Tibial artery (tissue), 4 donors: ENCODE data around the gene ITGBL1.

Source experiments
- DNase-seq, 2 donors: peaks; one replicate each; pipeline ENCODE4 v3.0.0-alpha.2; 2019
- H3K27ac ChIP-seq, 2 donors: fragments of 200-600 bp; sonication (generic) in 1 of 2; 1 replicate in 1 of 2; 2 replicates in 1 of 2; pipeline ENCODE4 v1.5.1; 2018 to 2019; ENCODE audit warnings: mild to moderate bottlenecking in 1 of 2
- H3K27me3 ChIP-seq, 2 donors: fragments of 200-600 bp; sonication (generic) in 1 of 2; one replicate each; pipeline versions ENCODE4 v1.5.1 to v1.6.0; 2016 to 2019
- H3K36me3 ChIP-seq, 3 donors: fragments of 200-600 bp; sonication (generic) in 2 of 3; one replicate each; pipeline ENCODE4 v1.5.1; 2016 to 2019; ENCODE audit warnings: mild to moderate bottlenecking in 2 of 3
- H3K4me1 ChIP-seq, 4 donors: fragments of 200-600 bp; sonication (generic) in 2 of 4; 1 replicate in 3 of 4; 2 replicates in 1 of 4; pipeline ENCODE4 v1.5.1; 2016 to 2019
- H3K4me3 ChIP-seq, 2 donors: fragments of 200-600 bp; sonication (generic) in 1 of 2; 1 replicate in 1 of 2; 2 replicates in 1 of 2; pipeline ENCODE4 v1.5.1; 2018 to 2019; ENCODE audit warnings: mild to moderate bottlenecking in 2 of 2
- H3K9me3 ChIP-seq, 3 donors: fragments of 200-600 bp; sonication (generic) in 1 of 3; one replicate each; pipeline ENCODE4 v1.5.1; 2016 to 2019
- intact Hi-C: fragments of 100-400 bp; cut with DNase I; formaldehyde crosslinking; loops from one replicate; pipeline ENCODE4 v1.15.0; 2023; ENCODE audit warnings: low total_unique reads
- TF ChIP-seq, protein P1 (sequence below), 2 experiments: fragments of 200-600 bp in 1 of 2; fragments of 450-650 bp in 1 of 2; IDR thresholded peaks; one replicate each; pipeline ENCODE4 v1.5.1; 2017 to 2019; ENCODE audit warnings: antibody characterized with exemption in 2 of 2, mild to moderate bottlenecking in 1 of 2, moderate library complexity in 1 of 2

ITGBL1 gene

GRCh38 chr13:101627556-101627943, 175.1 kb downstream of the ITGBL1 start:
- H3K27ac ChIP-seq = peak overlapping the region; percentile 66 to 68
- H3K27me3 ChIP-seq = no peaks in the 10 kb centered on the region
- H3K4me3 ChIP-seq = peak overlapping the region; percentile 40 to 45
- no peak for DNase-seq
- intact Hi-C loops = no loop called here
- TF ChIP-seq, protein P1, sequence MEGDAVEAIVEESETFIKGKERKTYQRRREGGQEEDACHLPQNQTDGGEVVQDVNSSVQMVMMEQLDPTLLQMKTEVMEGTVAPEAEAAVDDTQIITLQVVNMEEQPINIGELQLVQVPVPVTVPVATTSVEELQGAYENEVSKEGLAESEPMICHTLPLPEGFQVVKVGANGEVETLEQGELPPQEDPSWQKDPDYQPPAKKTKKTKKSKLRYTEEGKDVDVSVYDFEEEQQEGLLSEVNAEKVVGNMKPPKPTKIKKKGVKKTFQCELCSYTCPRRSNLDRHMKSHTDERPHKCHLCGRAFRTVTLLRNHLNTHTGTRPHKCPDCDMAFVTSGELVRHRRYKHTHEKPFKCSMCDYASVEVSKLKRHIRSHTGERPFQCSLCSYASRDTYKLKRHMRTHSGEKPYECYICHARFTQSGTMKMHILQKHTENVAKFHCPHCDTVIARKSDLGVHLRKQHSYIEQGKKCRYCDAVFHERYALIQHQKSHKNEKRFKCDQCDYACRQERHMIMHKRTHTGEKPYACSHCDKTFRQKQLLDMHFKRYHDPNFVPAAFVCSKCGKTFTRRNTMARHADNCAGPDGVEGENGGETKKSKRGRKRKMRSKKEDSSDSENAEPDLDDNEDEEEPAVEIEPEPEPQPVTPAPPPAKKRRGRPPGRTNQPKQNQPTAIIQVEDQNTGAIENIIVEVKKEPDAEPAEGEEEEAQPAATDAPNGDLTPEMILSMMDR (IDR thresholded peaks at IDR 0.05) = no peak
- H3K4me1 ChIP-seq = peaks cover 0 to 26% (median 2%) of the 10 kb centered on the region in 4 donors
- no peaks in the 10 kb centered on the region for H3K9me3 ChIP-seq
- H3K36me3 ChIP-seq = no peaks in the 10 kb centered on the region

DNA sequence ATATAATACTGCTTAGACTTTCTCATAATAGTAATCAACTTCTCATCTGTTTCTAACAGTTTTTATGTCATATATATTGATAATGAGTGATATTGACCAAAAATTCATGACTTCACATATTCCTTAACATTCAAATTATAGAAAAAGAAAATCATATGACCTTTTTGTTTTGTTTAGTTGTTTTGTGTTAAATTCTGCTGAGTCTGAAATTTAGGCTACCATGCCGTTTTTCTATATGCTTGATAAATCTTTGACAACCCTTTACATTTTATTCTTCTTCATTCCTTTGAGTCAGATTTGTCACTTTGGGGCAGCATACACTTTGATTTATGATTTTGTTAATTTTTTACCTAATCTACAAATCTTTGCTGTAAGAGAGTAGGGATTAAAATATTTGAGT, 176.4 kb downstream of the ITGBL1 start:
- TF ChIP-seq, protein P1 (IDR thresholded peaks at IDR 0.05) = no peak
- H3K27ac ChIP-seq = no peak overlapping the region
- H3K9me3 ChIP-seq = no peaks in the 10 kb centered on the region
- H3K36me3 ChIP-seq = no peaks in the 10 kb centered on the region
- no peak for DNase-seq
- H3K4me3 ChIP-seq = no peak overlapping the region
- H3K4me1 ChIP-seq = peaks cover 0 to 18% (median under 1%) of the 10 kb centered on the region in 4 donors
- H3K27me3 ChIP-seq = no peaks in the 10 kb centered on the region
- intact Hi-C loops = no loop called here

- peaks cover 0 to 2% (median 0%) of the 10 kb centered on the region in 4 donors for H3K4me1 ChIP-seq
- TF ChIP-seq, protein P1 (IDR thresholded peaks at IDR 0.05) = no peak
- DNase-seq = no peak
- H3K27me3 ChIP-seq = no peaks in the 10 kb centered on the region
- H3K27ac ChIP-seq = no peak overlapping the region
- H3K36me3 ChIP-seq = no peaks in the 10 kb centered on the region
- no peaks in the 10 kb centered on the region for H3K9me3 ChIP-seq
- intact Hi-C loops = no loop called here
- no peak overlapping the region for H3K4me3 ChIP-seq
Measured at GRCh38 chr13:101631395-101631794, 178.9 kb downstream of the ITGBL1 start.

DNA sequence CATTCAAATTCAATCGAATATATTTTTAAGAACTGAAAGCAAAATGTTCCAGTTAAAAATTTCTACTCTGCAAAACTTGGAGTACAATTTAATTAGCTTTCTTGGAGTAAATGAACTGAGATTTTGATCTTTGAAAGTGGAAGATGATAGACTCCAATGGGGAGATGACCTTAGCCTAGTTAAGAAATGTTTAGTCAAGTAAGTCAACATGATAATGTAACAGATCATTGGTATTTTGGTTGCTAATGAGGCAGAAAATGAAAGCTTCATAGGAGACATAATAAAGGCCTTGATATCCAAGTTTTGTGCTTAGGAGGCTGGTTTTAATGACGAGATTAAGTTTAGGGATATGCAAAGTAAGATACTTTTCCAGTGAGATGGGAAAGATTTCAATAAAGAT, 181.7 kb downstream of the ITGBL1 start:
- no peaks in the 10 kb centered on the region for H3K9me3 ChIP-seq
- intact Hi-C loops = no loop called here
- no peaks in the 10 kb centered on the region for H3K27me3 ChIP-seq
- no peak for DNase-seq
- no peaks in the 10 kb centered on the region for H3K36me3 ChIP-seq
- TF ChIP-seq, protein P1 (IDR thresholded peaks at IDR 0.05) = no peak
- no peak overlapping the region for H3K27ac ChIP-seq
- H3K4me3 ChIP-seq = no peak overlapping the region
- no peaks in the 10 kb centered on the region for H3K4me1 ChIP-seq

DNA sequence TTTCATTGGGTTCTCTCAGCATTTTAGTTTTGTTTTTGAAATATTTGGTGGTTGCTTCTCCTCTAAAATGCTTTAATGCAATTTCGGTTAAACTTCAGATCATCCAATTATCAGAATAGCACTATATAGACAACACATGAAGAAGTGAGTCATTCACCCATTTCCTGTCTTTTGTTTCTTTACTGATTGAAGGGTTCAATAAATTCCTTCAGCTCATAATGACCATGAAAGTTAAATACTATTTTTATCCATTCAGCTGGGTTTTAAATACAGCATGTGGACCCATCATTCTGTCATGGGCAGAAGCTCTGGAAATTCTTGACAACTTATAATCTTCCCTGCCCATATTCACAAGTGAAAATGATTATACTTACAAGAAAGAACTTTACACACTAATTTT, 187.2 kb downstream of the ITGBL1 start:
- Histone ChIP-seq H3K4me1 (peaks cover 0 to 16% (median 0%) of the 10 kb centered on the region in 4 donors), H3K27ac (no peak overlapping the region), H3K27me3 (no peaks in the 10 kb centered on the region), H3K9me3 (no peaks in the 10 kb centered on the region), H3K36me3 (no peaks in the 10 kb centered on the region), H3K4me3 (no peak overlapping the region)
- intact Hi-C loops = no loop called here
- no peak for DNase-seq
- TF ChIP-seq, protein P1 (IDR thresholded peaks at IDR 0.05) = no peak

DNA sequence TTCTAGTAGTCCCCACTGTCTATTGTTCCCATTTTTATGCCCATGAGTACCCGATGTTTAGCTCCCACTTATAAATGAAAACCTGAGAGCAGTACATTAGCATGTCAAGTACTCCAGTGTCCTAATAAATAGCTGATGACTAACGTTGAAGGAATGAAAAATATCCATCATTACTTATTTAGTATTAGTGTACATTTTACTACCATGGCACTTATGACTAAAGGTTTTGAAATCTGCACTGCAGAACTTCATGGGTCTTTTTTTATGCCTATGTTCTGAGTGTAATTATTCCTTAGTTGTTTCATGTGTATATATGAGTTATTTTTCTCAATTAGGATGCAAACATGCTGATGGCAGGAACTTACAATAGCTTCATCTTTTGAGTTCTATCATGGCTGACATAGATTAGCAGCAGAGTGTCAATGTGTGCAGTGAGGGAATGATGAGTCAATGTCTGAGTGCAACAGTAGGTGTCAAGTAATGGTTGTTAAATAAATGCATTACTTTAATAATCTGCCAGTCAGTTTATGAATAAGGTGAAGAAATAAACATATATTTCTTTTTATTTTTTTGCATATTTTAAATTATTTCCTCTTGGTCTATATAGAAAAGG, 188.4 kb downstream of the ITGBL1 start:
- intact Hi-C loops = no loop called here
- H3K36me3 ChIP-seq = no peaks in the 10 kb centered on the region
- TF ChIP-seq, protein P1 (IDR thresholded peaks at IDR 0.05) = no peak
- no peak overlapping the region for H3K27ac ChIP-seq
- DNase-seq = no peak
- H3K27me3 ChIP-seq = no peaks in the 10 kb centered on the region
- H3K9me3 ChIP-seq = no peaks in the 10 kb centered on the region
- H3K4me1 ChIP-seq = peaks cover 0 to 16% (median 0%) of the 10 kb centered on the region in 4 donors
- no peak overlapping the region for H3K4me3 ChIP-seq
